NCI-H446 (cell line): ENCODE measurements around the gene RASA4.
"Not testable (repeated sequence)": the region's sequence is repeated elsewhere in the genome, so short reads cannot be mapped to it uniquely, and the experiment has no call there.

Experiments used
- DNase-seq, 2 experiments: peaks; one replicate each; lab custom pipeline; 2025; lab: John Stamatoyannopoulos, UW

The RASA4 gene

DNA sequence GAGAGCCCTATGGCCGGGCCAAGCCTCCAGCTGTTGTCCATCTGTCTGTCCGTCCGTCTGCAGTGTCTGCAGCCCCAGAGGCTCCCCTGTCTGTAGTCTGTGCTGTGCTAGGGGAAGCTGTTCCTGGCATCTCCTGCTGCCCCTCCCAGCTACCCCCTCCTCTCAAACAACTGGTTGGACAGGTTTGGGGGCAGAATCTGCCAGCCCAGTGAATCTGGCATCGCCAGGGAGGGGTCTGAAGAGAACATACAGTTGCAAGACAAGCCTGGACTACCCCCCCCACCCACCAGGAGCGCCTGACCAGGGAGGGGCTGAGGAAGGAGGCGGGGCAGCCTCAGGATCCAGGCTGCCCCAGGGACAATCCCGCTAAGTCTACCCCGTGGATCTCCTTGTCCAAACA lies 73.0 kb downstream of the RASA4 start, which contains the start of gene UPK3BL2:
Gene UPK3BL2 (minus strand): TSS at position 101 of the 400 bp plus-strand sequence. CDS start 60 bp downstream, at position 41.
- DNase-seq: not testable (repeated sequence)

DNA sequence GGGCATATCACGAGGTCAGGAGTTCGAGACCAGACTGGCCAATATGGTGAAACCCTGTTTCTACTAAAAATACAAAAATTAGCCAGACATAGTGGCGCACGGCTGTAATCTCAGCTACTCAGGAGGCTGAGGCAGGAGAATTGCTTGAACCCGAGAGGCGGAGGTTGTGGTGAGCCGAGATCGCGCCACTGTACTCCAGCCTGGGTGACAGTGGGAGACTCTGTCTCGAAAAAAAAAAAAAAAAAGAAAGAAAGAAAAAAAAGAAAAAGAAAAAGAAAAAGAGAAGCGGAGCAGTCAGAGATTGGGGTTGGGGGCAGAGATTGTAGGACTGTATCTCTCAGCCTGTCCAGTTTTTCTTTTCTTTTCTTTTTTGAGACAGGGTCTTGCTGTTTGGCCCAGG lies 73.8 kb downstream of the RASA4 start:
- not testable (repeated sequence) for DNase-seq

DNA sequence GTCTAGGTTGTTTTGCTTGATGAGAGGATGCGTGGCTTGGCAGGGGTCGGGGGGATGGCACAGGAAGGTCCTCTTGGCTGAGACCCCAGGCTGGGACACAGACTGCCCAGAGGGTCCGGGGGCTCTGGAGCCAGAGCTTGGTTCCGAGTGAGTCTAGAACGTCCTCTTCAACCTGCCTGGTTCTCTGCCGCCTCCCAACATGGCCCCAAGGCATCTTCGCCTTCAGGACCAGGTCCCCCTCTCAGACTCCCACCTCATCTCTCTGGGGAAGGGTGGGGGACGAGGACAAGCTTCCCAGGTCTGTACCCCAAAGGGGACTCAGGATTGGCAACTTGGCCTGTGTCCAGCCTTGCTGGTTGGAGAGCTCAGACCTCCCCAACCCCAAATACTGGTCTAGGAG lies 74.5 kb downstream of the RASA4 start:
- not testable (repeated sequence) for DNase-seq

DNA sequence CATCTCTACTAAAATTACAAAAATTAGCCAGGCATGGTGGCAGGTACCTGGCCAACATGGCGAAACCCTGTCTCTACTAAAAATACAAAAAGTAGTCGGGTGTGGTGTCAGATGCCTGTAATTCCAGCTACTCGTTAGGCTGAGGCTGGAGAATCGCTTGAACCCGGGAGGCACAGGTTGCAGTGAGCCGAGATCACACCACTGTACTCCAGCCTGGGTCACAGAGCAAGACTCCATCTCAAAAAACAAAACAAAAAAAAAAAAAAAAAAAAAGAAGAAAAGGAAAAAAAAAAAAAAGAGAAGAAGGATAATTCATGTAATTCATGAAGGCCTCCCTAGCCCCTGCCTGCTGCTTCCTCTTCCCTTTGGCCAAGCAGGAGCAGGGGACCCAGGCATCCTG lies 76.0 kb downstream of the RASA4 start:
- DNase-seq: not testable (repeated sequence)

DNA sequence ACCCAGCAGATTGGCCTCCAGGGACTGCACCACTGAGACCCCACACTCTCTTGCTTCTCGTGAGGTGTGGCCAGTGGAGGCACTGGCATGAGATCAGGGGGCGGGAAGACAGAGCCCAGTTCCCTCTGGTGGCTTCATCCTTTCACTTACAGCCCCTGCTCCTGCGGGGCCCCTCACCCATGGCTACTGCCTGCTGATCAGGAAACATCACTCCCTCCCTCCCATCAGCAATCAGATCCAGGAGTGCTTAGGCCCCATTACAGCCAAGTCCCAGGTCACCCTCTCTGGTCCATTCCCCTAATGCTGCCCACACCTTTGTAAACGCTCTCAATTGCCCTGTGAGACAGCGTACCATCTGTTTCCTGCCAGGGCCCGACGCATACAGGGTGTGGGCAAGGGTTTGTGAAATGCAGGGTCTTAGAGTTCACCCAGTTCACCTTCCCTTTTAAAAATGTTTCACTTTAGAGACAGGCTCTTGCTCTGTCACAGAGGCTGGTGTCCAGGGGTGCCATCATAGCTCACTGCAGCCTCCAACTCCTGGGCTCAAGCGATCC lies 81.4 kb downstream of the RASA4 start:
- DNase-seq: not testable (repeated sequence)

DNA sequence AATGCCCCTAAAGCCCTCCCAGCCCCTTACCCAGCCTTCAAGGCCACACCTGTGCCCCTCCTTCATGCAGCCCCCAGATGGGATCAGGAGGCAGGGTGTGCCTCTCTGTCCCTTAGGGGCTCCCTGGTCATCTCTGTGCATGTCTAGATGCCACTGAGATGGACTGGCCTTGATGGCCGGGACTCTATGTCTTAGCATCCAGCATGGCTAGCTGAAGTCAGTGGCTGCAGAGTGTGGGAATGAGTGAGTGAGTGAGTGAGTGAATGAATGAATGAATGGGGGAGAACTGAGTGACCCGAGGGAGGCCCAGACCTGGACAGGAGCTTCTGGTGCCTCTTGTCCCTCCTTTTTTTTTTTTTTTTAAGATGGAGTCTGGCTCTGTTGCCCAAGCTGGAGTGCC lies 84.4 kb downstream of the RASA4 start:
- DNase-seq: not testable (repeated sequence)

DNA sequence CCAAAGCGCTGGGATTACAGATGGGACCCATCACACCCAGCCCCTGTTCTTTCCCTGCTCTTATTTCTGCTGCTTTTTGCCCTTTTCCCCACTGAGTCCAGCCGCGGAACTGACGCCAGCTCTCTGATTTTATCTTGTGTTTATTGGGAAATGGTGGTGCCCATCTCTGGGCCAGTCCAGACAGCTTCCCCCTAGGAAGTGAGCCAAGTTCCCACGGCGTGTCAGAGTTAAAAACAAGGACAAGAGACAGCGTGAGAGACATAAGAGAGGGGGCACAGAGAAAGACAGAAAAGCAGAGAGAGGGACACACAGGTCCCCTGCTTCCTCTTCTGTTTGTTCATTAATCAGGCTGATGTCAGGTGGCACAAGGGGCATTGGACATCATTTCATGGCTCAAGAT lies 85.0 kb downstream of the RASA4 start:
- DNase-seq: not testable (repeated sequence)

DNA sequence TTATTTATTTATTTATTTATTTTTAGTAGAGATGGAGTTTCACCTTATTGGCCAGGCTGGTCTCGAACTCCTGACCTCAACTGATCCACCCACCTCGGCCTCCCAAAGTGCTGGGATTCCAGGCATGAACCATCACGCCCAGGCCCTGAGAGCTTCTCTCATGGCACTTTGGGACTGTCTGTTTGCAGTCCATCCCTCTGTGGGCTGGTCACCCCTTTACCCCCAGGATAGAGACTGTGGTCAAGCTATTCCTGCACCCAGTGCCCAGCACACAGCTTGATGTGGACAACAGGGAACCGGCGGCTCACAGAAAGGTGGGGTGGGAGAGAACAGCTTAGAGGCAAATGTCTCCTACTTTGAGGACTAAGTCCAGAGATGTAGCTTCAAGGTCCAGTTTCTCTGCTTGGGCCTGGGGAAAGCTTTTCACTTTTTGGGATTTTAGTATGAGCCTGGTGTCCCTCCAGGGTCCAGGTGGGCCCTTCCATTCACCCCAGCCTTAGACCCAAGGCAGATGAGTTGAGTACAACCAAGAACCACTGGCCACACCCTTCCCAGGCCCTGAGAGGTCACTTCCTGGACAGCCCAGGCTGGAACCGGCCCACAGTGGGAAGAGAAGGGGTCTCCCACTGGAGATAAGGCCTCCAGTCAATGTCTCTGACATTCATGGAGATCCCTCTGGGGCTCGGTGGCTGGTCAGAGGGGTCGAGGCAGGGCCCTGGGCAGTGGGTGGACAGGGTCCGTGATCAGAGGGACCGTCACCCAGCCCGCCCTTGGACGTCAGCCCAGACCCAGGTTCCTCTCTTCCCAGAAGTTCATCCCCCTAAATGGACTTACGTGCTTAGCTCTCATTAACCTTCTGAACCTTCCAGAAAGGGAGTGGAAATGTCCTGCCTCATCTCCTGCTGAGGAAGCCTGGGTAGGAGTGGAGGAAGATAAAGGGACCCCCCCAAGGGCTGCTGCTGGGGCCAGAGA lies 88.4 kb downstream of the RASA4 start:
- not testable (repeated sequence) for DNase-seq

DNA sequence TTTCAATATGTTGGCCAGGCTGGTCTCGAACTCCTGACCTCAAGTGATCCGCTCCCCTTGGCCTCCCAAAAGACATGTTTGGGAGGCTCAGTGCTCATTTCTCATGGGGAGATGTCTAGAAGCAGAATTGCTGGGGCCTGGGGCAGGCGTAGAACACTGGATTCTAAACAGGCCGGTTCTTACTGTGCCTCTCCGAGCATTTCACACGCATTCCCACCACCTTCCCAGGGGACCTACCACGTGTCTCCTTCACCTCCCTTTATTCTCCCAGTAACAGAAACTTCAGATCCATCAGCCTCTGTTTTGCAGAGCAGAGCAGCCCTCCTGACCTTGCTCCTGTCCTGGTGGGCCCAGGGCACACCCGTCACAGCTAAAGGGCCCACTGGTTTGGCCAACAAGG lies 89.4 kb downstream of the RASA4 start:
- not testable (repeated sequence) for DNase-seq

DNA sequence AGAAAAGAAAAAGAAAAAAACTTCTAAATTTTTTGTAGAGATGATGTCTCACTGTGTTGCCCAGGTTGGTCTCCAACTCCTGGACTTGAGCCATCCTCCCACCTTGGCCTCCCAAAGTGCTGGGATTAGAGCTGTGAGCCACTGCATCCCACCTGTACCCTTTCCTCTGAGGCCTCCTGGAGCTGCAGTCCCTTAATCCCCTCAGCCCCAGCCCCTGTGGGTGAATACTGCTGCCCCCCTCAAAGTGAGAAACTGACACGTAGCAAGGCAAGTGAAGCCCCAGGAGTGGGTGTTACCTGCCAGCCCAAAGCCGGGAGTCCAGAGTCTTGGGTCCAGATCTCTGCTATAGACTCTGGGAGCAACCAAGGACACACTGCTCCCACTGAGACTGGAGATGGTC lies 91.8 kb downstream of the RASA4 start:
- DNase-seq: not testable (repeated sequence)
